NT2/D1 (cell line): ENCODE data around the gene GHDC.

ENCODE experiments used
- SUZ12 ChIP-seq: IDR thresholded peaks from 2 replicates; pipeline ENCODE4 v1.6.1; 2011; ENCODE audit not compliant: insufficient read length, insufficient read depth; ENCODE audit errors: extremely low read depth
- YY1 ChIP-seq: IDR thresholded peaks from 2 replicates; pipeline ENCODE4 v1.6.1; 2011; ENCODE audit not compliant: insufficient read length, insufficient read depth
- ZNF274 ChIP-seq: IDR thresholded peaks from 2 replicates; pipeline ENCODE4 v1.6.1; 2011; ENCODE audit warnings: mild to moderate bottlenecking, low read depth, low read length

- no peak for TF ChIP-seq SUZ12
- TF ChIP-seq YY1 = no peak
- no peak for TF ChIP-seq ZNF274
These were observed 51.9 kb downstream of the GHDC start for GRCh38 chr17:42142371-42142896.
